Esophagus muscularis mucosa (tissue), 4 donors: Measurements from ENCODE around the gene IGHMBP2.

Source experiments
- EP300 ChIP-seq: sonication (generic); formaldehyde crosslinking; IDR thresholded peaks from one replicate; pipeline ENCODE4 v1.6.1; 2017; ENCODE audit warnings: antibody characterized with exemption
- POLR2A ChIP-seq: fragments of 450-650 bp; IDR thresholded peaks from one replicate; pipeline ENCODE4 v1.6.1; 2017; ENCODE audit warnings: antibody characterized with exemption, moderate library complexity, mild to moderate bottlenecking, low read depth
- POLR2AphosphoS5 ChIP-seq, 2 donors: sonication (generic); formaldehyde crosslinking; IDR thresholded peaks; one replicate each; pipeline ENCODE4 v1.6.1; 2017; ENCODE audit warnings: antibody characterized with exemption in 2 of 2
- TF ChIP-seq, protein P1 (sequence below), 3 experiments: fragments of 200-600 bp in 2 of 3; fragments of 450-650 bp in 1 of 3; sonication (generic) in 2 of 3; IDR thresholded peaks; one replicate each; pipeline ENCODE4 v1.5.1; 2017 to 2019; ENCODE audit warnings: antibody characterized with exemption in 3 of 3, mild to moderate bottlenecking in 2 of 3, moderate library complexity in 1 of 3

DNA sequence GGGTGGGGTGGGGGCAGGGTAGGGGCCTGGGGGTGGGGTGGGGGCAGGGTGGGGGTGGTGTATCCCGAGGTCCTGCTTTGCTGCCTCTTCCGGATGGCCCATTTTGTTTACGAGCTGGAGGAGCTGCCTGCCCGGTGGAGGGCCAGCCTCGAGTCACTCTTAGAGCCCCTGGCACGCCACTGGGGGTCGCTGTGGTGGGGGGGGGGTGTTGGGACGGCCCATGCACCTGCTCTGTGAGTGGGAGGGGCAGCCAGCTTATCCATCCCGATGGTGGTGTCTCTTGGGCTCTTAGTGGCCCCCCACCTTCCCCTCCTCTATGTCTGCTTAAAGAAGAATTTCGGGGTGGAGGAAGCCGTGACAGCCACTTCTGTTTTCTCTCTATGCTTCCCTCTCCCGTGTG, 52.5 kb downstream of the IGHMBP2 start:
- TF ChIP-seq, protein P1, sequence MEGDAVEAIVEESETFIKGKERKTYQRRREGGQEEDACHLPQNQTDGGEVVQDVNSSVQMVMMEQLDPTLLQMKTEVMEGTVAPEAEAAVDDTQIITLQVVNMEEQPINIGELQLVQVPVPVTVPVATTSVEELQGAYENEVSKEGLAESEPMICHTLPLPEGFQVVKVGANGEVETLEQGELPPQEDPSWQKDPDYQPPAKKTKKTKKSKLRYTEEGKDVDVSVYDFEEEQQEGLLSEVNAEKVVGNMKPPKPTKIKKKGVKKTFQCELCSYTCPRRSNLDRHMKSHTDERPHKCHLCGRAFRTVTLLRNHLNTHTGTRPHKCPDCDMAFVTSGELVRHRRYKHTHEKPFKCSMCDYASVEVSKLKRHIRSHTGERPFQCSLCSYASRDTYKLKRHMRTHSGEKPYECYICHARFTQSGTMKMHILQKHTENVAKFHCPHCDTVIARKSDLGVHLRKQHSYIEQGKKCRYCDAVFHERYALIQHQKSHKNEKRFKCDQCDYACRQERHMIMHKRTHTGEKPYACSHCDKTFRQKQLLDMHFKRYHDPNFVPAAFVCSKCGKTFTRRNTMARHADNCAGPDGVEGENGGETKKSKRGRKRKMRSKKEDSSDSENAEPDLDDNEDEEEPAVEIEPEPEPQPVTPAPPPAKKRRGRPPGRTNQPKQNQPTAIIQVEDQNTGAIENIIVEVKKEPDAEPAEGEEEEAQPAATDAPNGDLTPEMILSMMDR (IDR thresholded peaks at IDR 0.05): peak in 1 of 3 experiments; percentile 32
- TF ChIP-seq POLR2A (no peak), EP300 (no peak), POLR2AphosphoS5 (IDR thresholded peaks at IDR 0.05) (no peak)
